H7 (cell line): ENCODE measurements around the gene ABI2. TPM values are rescaled to one million over a fixed set of nuclear protein-coding genes. Genes with fewer than 3 reads are reported as not detected.
"Not testable (repeated sequence)": the region's sequence is repeated elsewhere in the genome, so short reads cannot be mapped to it uniquely, and the experiment has no call there.

Experiments used
- DNase-seq: peaks from one replicate; pipeline ENCODE4 v3.0.0; 2012
- H3K27me3 ChIP-seq: 2 replicates; pipeline ENCODE4 v1.6.0; 2011; ENCODE audit warnings: mild to moderate bottlenecking, low read length; ENCODE audit not compliant: control insufficient read depth, insufficient read depth
- H3K36me3 ChIP-seq: replicated peaks from 2 replicates; pipeline ENCODE4 v1.5.1; 2011; ENCODE audit warnings: low read length; ENCODE audit not compliant: control insufficient read depth, insufficient read depth
- H3K4me3 ChIP-seq: 2 replicates; pipeline ENCODE4 v1.5.1; 2011; ENCODE audit warnings: low read depth, mild to moderate bottlenecking, control low read depth, low read length, moderate library complexity; ENCODE audit not compliant: insufficient read depth
- total RNA-seq: library from RNA; depleted of rRNA; stranded (reverse); fragments of >200 nt; shearing (Covaris generic); gene quantifications from 2 replicates; pipeline ENCODE4 v1.2.3, GENCODE V29; 2014; rRNA removed

The ABI2 gene
- total RNA-seq = 48.0 and 73.3 TPM in 2 replicates

DNA sequence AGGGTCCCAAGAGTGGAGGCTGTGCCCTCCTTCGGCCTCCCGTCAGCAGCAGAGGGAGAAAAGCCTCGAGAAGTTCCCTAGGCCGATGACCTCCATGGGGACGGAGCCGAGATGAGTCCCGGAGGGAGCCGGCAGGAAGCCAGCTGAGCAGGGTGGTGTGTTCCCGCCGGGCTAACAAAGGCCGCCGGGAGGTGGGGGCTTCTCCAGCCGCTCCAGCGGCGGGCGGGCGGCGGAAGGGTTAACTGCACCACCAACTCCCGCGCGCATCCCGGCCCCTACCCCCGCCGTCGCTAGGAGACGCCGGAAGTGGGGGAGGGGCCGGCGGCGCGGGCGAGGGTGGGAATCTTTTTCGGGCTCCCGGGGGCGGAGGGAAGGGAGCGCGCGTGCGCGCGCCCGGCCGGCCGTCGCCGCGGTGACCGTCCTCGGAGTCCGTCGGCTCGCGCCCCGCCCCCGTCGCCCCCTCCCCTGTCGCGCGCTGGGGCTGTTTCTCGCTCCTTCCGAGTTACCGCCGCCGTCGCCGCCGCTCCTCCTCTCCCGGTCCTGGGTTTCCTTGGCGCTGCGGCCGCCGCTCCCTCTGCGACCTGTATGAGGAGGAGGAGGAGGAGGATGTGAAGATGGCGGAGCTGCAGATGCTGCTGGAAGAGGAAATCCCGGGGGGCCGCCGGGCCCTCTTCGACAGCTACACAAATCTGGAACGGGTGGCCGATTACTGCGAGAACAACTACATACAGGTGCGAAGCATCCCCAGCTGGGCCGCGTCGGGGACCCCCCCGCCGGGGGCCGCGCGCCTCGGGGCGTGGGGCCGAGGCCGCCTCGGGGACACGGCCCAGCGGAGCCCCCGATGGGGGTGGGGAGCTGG is at the start of gene ABI2:
ABI2 (plus strand) TSS at position 494 of the 859 bp plus-strand sequence; CDS start at position 615, 121 bp downstream.
- DNase-seq = peak; percentile 98
- no peaks in the 10 kb centered on the region for H3K27me3 ChIP-seq
- peak within 1 kb of the TSS; percentile 91 for H3K4me3 ChIP-seq
- no peaks in the 10 kb centered on the region for H3K36me3 ChIP-seq

DNA sequence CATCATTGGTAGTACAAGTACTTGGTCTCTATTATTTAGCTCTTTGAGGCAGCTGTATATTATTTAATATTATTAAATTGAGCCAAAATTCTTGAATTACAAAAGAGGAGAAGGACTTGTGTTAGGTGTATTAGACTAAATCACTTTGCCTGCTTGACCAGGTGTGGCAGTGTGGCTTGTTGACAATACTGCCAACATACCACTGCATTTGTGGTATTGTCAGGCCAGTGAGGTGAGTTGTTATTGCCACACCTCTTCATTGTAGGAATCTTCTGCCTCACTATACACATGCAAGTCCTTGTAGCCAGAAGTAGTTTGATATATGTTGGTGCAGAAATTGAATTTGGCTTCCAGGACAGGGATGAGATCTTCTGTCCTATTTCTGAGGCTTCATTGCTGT is 48.9 kb upstream of the ABI2 start:
- Histone ChIP-seq H3K27me3 (no peaks in the 10 kb centered on the region), H3K36me3 (peaks cover 6% of the 10 kb centered on the region), H3K4me3 (no peak overlapping the region)
- DNase-seq = no peak

DNA sequence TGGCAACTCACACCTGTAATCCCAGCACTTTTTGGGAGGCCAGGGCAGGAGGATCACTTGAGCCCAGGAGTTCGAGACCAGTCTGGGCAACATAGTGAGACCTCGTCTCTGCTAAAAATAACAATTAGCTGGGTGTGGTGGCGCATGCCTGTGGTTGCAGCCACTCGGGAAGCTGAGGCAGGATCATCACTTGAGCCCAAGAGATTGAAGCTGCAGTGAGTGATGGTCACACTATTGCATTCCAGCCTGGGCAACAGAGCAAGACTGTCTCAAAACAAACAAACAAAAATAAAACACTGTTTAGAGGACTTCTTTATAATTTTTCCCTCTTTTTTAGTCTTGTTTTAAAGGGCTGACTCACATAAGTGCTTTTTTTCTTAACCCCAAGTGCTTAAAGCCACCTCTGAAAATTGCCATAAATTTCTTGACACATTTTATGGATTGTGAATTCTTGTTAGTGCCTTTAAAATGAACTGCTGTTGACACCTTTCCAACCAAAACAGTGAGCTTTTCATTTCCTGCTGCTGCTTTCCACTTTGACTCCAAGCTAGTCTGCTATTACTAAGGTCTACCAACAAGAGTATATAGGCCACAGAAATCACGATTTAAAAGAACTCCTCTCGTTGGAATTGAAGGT is 47.6 kb upstream of the ABI2 start:
- peaks cover 8% of the 10 kb centered on the region for H3K36me3 ChIP-seq
- no peak overlapping the region for H3K4me3 ChIP-seq
- no peak for DNase-seq
- H3K27me3 ChIP-seq = no peaks in the 10 kb centered on the region

DNA sequence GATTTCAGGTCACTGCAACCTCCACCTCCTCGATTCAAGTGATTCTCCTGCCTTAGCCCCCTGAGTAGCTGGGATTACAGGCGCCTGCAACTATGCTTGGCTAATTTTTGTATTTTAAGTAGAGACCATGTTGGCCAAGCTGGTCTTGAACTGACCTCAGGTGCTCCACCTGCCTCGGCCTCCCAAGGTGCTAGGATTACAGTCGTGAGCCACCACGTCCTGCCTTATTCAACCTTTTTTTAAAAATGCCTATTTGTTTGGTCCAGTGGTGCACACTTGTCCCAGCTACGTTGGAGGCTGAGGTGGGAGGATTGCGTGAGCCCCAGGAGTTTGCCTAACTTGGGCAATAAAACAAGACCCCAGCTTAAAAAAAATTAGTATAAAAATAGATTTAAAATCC is 46.1 kb upstream of the ABI2 start:
- no peak for DNase-seq
- H3K4me3 ChIP-seq = no peak overlapping the region
- no peaks in the 10 kb centered on the region for H3K27me3 ChIP-seq
- peaks cover 8% of the 10 kb centered on the region for H3K36me3 ChIP-seq

DNA sequence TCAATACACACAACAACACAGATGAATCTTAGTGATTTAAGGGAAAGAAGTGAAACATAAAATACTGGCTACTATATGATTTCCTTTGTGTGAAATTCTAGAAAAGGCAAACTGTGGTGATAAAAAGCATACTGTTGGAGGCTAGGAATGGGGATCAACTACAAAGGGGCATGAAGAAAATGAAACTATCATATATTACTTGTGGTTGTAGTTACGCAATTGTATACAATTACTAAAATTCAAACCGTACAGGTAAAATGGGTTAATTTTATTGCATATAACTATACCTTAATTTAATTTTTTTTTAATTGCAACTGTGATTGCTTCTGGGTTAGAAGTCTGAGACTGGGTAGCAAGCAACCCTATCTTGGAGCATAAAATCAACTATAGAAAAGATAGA is 41.7 kb upstream of the ABI2 start:
- DNase-seq = no peak
- no peak overlapping the region for H3K4me3 ChIP-seq
- H3K27me3 ChIP-seq = no peaks in the 10 kb centered on the region
- H3K36me3 ChIP-seq = peaks cover 3% of the 10 kb centered on the region

DNA sequence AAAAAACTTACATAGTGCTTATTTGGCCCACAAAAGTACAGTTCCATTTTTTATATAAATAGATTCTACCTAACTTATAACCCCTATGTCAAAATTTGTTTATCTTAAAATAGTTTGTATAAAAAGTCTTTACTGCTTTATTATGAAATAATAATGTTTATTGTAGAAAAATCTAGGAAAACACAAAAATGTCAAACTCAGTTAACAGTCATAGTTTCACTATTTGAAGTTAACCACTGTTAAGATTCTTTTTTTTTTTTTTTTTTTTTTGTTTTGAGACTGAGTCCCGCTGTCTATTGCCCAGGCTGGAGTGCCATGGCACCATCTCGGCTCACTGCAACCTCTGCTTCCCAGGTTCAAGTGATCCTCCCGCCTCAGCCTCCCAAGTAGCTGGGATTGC is 26.5 kb upstream of the ABI2 start:
- Histone ChIP-seq H3K4me3 (no peak overlapping the region), H3K36me3 (no peaks in the 10 kb centered on the region), H3K27me3 (no peaks in the 10 kb centered on the region)
- no peak for DNase-seq

DNA sequence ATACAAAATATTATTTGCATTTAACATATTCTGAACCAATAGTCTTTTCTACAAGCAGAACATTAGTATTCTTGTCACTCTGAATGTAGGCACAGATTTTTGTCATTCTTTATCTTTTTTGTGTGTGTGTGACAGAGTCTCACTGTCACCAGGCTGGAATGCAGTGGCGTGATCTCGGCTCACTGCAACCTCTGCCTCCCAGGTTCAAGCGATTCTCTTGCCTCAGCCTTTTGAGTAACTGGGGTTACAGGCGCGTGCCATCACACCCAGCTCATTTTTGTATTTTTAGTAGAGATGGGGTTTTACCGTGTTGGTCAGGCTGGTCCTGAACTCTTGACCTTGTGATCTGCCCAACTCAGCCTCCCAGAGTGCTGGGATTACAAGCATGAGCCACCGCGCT is 25.6 kb upstream of the ABI2 start:
- not testable (repeated sequence) for H3K4me3 ChIP-seq, H3K27me3 ChIP-seq, H3K36me3 ChIP-seq, DNase-seq

DNA sequence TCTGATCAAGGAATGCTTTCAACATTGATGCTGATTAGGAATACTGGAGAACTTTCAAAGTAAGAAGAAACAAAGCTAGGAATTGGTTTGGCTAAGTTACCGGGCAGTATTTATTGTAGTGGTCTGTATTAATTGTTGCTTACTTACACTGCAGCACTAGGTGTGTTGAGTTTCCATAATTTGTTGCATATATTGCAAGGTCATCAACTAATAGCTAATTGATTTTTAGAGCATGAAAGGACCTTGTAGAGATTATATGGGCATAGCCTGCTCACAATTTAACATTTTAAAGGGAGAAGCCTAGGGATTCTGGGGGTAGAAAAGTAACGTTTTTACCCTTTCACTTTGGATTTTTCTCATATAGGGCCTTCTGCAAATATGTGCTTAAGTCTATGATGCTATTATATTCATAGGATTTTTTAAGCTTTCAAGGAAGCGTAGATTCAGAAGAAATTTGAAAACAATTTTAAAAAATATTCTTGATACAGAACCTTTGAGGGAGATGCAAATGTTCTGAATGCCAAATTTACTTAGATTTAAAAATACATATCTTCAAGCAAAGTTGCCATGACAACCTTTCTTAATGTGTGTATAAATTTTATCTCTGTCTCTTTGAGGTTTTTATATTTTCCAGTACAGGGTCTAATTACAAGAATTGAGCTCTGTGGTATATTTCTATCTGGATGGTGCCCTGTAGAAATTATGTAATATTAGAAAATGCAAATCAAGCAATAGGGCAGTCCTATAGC is 17.3 kb upstream of the ABI2 start:
- Histone ChIP-seq H3K4me3 (no peak overlapping the region), H3K27me3 (no peaks in the 10 kb centered on the region), H3K36me3 (no peaks in the 10 kb centered on the region)
- DNase-seq = no peak

DNA sequence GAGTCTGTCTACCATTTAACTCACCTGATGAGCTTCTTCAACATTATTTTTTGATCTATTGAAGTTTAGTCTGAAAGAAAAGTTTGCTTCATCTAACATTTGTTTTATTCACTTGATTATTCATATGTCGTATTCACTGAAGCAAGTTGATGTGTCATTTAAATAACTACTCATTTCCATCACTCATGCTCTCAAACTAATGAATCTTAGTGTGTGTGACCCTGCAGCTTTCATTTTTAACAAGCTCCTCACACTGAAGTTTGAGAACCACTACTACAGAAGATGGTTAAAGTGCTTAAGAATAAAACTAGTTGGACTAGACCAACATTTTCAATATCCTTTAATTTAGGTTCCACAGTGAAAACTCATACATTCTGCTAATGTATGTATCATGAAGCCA is 1.8 kb upstream of the ABI2 start:
- H3K36me3 ChIP-seq = no peaks in the 10 kb centered on the region
- DNase-seq = no peak
- H3K4me3 ChIP-seq = no peak overlapping the region
- H3K27me3 ChIP-seq = no peaks in the 10 kb centered on the region

DNA sequence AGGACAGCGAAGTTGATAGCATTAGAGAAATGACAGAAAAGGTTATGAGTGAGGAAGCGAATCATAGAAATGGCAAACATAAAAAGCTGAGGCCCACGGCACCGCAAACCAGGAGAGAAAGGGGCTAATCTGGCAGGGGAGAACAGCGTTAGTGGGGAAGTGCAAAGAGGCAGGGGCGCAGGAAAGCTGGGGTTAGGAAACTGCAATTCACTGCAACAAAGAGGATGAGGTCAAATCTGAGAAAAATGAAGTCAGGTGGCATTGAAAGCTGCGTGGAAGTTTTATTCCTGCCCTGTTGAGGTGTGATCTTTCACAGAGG is 653 bp upstream of the ABI2 start:
- Histone ChIP-seq H3K4me3 (peak overlapping the region; percentile 79), H3K36me3 (no peaks in the 10 kb centered on the region), H3K27me3 (no peaks in the 10 kb centered on the region)
- no peak for DNase-seq

DNA sequence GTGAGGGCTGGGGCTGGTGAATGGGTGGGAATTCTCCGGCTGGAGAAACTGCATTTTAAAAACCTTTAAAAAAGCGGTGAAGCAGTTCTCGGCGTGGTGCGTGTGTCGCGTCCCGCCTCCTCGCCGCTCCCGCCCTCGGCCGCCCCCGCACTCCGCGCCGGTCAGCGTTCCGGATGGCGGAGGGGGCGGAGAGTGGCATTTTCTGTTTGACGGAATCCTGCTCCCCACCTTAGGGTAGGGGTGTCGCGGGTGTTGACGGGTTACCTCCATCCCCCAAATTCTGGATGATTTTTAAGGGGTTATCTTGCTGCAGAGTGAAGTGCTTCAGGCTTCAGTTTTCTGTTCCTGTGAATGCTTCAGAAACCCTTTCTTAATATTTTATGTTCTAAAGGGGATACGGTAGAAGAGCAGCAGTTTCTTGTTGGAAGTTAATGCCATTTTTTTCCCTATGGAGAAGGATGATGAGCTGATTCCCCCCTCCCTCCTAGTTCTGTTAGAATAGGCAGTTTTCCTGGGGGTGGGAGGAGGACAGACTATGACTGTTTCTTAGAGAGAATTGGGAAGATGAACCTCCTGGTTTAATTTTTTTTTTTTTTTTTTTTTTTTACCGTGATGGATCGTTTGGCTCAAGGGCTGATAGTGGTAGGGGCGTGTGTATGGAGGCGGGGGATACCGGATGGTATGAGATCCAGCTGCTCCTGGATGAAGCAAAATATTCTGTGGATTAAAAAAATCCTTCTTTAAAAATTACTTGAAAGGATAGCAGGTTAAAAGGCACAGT is 756 bp downstream of the ABI2 start:
- H3K27me3 ChIP-seq = no peaks in the 10 kb centered on the region
- no peaks in the 10 kb centered on the region for H3K36me3 ChIP-seq
- DNase-seq = peak; percentile 67
- H3K4me3 ChIP-seq = peak overlapping the region; percentile 91

DNA sequence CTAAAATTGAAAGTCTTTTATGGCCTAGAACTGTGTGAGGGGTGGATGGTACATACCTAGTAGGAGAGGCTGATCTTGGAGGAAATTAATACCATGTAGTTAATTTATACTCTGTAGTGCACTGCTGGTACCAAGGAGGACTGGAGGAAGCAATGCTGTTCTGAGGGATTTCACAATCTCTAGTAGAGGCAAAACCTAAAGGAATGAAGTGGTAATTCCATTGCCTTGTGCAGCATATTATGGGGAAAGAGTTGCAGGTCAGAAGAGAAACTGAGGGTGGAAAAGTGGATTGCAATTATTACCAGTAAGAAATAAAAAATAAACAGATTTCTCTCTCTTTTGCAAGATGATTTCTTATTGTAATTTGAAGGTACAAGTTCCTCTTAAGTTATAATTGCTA is 2.2 kb downstream of the ABI2 start:
- H3K36me3 ChIP-seq = no peaks in the 10 kb centered on the region
- no peak for DNase-seq
- no peak overlapping the region for H3K4me3 ChIP-seq
- no peaks in the 10 kb centered on the region for H3K27me3 ChIP-seq

DNA sequence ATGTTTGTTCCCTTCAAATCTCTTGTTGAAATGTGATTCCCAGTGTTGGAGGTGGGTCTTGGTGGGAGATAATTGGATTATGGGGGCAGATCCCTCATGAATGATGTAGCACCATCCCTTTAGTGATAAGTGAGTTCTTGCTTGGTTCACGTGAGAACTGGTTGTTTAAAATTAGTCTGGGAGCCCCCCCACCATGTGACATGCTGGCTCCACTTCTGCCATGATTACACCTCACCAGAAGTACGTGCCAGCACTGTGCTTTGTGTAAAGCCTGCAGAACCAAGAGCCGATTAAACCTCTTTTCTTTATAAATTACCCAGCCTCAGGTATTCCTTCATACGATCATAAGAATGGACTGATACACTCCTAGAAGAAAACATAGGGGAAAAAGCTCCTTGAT is 10.1 kb downstream of the ABI2 start:
- no peak for DNase-seq
- no peak overlapping the region for H3K4me3 ChIP-seq
- H3K36me3 ChIP-seq = no peaks in the 10 kb centered on the region; the same call in 1 of the 2 replicates
- no peaks in the 10 kb centered on the region for H3K27me3 ChIP-seq

DNA sequence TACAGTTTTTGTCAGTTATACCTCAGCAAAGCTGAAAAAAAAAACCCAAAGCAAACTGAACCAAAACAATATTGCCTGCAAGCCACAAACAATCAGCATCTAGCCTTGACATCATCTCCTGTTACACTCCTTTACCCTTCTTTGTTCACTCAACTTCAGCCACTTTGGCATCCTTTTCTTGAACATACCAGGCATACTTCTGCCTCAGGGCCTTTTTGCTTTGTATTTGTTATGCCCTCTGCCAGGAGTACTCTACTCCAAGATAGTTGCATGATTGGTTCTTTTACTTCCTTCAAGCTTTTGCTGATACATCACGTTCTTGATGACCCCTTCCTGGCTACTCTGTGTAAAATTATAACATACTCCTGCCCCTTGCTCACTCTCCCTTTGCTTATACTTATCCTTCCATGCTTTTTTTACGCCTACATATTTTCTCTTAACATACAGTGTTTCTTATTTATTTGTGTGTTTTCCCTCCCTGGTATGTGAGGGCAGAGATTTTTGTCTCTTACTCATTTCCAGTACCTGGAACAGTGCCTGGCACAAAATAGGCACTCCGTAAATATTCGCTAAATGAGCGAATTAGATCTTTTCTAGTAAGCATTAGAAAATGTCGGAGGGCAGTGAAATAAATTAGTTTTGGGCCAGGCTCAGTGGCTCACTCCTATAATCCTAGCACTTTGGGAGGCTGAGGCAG is 12.7 kb downstream of the ABI2 start:
- Histone ChIP-seq H3K4me3 (no peak overlapping the region), H3K27me3 (no peaks in the 10 kb centered on the region), H3K36me3 (no peaks in the 10 kb centered on the region; the same call in 1 of the 2 replicates)
- DNase-seq = peak; percentile 26
